Glomerular endothelial cell (primary cell): Measurements from ENCODE around the gene NXPE3. TPM values are rescaled to one million over a fixed set of nuclear protein-coding genes. Genes with fewer than 3 reads are reported as not detected.

ENCODE experiments used
- DNase-seq: peaks from one replicate; pipeline ENCODE4 v3.0.0-alpha.2; 2011; ENCODE audit warnings: low read depth, low spot score; ENCODE audit errors: extremely low read depth
- total RNA-seq: library from RNA; depleted of rRNA; stranded (reverse); fragments of >200 nt; gene quantifications from 2 replicates; pipeline ENCODE4 v1.2.3, GENCODE V29; 2015

The NXPE3 gene
- total RNA-seq, 1 donor from 2014 or later: 9.4 TPM

DNA sequence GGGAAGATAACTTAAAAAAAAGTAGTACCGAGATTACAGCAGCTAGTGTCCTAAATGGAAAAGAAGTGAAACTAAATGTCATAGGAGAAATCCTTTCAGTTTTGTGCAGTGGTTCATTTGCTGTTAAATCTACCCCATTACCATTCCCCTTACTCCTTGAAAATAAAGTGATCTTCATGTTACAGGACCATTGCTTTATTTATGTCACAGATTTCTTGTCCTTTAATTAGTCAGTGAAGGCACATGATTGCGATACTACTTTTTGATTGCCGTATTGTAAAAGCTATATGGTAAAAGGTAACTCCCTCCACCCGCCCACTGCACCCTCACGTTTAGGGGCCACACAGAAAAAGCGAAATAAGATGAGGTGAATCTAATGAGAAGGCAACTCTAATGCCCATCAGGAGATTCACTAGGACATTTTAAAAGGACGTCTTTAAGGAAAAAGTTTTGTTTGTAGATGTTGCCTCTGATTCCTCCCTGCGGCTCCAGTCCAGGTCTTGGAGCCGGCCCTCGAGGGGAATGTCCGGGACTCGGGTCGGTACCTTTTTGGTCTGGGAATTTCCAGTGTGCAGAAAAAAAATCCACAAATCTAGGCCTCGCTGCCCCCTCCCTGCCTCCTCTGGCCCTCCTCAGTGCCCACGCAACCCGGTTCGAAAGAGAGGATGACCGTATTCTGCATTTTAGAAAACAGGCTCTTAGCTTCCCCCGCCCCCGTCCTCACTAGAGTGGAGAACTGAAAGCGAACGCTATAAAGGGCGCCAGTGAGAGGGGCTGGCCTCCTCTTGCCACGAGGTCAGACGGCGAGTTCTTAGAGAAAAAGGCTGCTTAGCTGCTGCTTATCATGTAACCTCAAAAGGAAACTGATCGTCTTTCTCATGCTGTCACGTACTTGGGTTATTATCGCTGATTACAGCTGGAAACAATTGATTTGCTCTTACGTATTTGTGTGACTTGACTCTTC, 48.5 kb downstream of the NXPE3 start:
- no peak for DNase-seq

GRCh38 chr3:101828276-101828675, 49.3 kb downstream of the NXPE3 start:
- DNase-seq: no peak

- no peak for DNase-seq
Measured at GRCh38 chr3:101828691-101829436, 49.9 kb downstream of the NXPE3 start.

- no peak for DNase-seq
Measured at GRCh38 chr3:101829437-101829830, 50.4 kb downstream of the NXPE3 start.

- DNase-seq: no peak
Measured at GRCh38 chr3:101829874-101830273, 50.9 kb downstream of the NXPE3 start.

DNA sequence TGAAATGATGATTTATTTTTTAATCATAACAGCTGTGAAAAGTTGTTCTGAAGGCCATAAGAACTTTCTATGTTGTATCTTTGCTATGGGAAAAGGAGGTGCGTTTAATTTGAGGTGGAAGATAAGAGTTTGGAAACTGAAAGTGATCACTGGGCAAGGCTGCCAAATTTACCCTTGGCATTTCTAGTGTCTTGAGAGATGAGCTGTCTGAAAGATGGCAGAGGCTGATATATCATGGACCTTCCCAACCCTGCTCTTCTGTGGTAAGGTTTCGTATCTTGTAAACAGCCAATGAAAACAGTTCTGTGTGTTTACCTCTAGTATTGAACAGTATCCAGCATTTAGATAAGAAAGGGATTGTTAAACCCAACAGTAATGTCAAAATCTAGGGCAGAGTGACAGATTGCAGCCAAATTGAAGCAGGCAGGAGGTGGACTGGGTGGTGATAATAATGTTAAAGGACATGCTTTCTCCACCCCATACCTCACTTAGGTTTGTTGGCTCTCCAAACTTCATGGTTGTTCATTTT, 54.5 kb downstream of the NXPE3 start:
- DNase-seq: no peak

- no peak for DNase-seq
Measured at GRCh38 chr3:101835676-101836075, 56.7 kb downstream of the NXPE3 start.

GRCh38 chr3:101836160-101836559, 57.1 kb downstream of the NXPE3 start:
- DNase-seq: no peak

- no peak for DNase-seq
Measured at GRCh38 chr3:101836652-101837598, 57.9 kb downstream of the NXPE3 start.

- DNase-seq: no peak
Measured at GRCh38 chr3:101838691-101839090, 59.7 kb downstream of the NXPE3 start.

GRCh38 chr3:101840066-101840465, 61.1 kb downstream of the NXPE3 start:
- DNase-seq: no peak

DNA sequence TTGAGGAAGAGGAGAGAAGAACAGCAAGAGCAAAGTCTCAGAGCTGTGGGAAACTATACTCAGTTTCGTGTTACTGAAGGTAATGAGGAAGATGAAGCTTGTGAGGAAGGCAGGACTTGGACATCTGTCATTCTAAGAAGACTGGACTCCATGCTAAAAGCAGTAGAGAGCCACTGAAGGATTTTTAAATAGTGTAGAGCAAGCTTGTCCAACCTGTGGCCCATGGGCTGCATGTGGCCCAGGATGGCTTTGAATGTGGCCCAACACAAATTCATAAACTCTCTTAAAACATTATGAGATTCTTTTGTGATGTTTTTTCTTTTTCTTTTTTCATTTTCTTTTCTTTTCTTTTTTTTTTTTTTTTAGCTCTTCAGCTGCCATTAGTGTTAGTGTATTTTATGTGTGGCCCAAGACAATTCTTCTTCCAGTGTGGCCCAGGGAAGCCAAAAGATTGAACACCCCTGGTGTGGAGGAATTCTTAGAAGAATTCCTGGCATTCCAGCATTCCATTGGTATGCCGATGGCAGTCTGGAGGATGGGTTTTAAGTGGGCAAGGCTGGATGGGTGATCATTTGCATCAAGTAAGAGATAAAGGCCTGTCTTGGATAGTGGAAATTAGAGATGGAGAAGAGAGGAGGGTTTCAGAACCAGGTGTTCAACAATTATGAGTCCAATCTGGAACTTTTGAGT, 63.4 kb downstream of the NXPE3 start:
- no peak for DNase-seq

DNA sequence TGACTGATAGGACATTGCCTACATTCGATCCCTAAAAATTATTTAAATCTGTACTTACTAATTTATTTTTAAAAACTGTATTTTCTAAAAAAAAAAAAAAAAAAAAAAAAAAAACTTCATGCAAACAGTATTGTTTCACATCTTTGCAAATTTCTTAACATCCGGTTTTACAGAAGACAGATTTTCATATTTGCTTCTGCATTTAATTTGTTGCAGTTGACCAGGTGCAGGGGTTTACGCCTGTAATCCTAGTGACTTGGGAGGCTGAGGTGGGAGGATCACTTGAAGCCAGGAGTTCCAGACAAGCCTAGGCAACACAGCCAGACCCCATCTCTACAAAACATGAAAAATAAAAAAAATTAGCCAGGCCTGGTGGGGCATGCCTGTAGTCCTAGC, 63.9 kb downstream of the NXPE3 start:
- DNase-seq: no peak

DNA sequence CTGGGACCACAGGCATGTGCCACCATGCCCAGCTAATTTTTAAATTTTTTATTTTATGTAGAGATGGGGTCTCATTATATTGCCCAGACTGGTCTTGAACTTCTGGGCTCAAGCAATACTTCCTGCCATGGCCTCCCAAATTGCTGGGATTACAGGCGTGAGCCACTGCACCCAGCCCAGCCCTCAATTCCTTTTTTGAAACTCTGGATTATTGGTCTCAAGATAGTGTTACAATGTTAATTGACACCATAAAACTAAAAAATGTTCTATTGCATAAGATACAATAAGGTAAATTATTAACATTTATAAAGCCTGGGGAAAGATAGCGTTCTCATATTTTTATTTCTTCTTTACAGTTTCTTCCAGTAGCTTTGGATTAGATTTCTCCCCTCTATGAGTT, 66.4 kb downstream of the NXPE3 start:
- DNase-seq: no peak

DNA sequence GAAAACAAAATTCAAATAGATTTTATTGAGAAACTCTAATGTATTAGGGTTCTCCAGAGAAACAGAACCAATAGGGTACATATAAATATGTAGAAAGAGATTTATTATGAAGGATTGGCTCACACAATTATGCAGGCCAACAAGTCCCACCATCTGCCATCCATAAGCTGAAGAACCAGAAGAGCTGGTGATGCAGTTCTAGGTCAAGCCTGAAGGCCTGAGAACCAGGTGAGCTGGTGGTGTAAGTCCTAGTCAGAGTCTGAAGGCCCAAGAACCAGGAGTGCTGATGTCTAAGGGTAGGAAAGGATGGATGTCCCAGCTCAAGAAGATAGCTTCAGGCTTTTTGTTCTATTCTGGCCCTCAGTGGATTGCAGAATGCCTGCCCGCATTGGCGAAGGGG, 67.7 kb downstream of the NXPE3 start:
- no peak for DNase-seq

DNA sequence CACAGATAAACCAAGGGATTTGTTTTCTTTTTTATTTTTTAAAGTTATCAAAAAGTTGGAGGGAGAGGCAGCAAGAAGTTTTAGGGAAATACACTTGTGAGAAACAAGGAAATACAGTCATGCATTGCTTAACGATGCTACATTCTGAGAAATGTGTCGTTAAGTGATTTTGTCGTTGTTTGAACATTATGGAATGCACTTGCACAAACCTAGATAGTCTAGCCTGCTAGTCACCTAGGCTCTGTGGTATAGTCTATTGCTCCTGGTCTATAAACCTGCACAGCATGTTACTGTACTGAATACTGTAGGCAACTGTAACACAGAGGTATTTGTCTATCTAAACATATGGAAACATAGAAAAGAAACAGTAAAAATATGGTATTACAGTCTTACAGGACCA, 68.3 kb downstream of the NXPE3 start:
- DNase-seq: no peak

DNA sequence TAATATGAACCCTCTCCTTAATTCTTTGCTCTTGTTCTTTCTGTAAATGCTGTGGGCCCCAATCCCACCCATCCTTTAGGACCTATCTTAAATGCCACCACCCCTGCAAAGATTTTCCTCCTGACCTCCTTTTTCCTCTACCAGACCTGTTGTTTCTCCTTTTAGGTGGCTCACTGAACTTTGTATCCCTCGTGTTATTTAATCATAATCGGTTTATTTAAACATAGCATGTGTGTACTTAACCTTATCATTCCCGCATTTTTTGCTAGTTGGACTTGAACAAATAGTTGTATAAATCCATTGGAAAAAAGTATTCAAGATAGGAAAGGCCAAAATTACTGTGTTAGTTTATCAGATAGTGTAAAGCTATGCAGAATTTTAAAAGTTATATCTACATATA, 69.3 kb downstream of the NXPE3 start:
- DNase-seq: no peak

GRCh38 chr3:101848754-101849713, 70.0 kb downstream of the NXPE3 start, which contains the start of gene NFKBIZ:
TSS of gene NFKBIZ (plus strand) at chr3:101849514. CDS start at chr3:101849629, 115 bp downstream.
- DNase-seq: no peak
